GM12874 (cell line): ENCODE measurements around the gene PHKB.

Experiments
- TF ChIP-seq, protein P1 (sequence below): IDR thresholded peaks from 2 replicates; pipeline ENCODE4 v1.5.1; 2011; ENCODE audit warnings: low read depth, mild to moderate bottlenecking, control low read depth, low read length, moderate library complexity; ENCODE audit not compliant: insufficient read depth

Gene PHKB

DNA sequence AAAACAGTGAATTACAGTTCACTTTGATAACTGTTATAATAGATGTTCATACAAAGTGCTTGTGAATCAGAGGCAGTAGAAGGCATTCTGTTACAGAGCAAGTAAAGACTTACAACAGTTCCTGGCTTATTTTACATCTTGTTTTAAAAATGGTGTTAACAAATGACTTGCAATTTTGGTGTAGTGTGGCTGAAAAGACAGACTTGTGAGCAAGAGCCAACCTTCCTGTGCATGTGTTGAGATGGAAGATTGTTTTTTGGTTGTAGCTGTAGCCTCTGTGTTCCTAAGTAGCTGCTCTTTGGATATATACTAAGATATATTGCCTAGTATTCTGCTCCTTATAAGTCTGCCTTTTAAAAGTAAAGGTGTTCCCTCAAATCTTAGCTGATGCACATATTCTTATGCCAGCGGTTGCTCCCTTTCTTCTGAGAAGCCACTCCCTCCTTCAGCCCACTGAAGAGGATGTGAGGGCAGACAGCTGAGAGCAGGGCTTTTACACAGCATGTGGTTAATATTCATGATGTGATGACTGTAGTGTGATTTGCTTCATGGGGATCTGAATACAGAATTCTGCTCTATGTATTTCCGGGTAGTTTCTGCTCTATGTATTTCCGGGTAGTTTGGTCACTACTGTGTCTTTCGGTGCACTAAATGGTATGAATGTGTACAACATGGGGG, 182.3 kb downstream of the PHKB start:
- TF ChIP-seq, protein P1, sequence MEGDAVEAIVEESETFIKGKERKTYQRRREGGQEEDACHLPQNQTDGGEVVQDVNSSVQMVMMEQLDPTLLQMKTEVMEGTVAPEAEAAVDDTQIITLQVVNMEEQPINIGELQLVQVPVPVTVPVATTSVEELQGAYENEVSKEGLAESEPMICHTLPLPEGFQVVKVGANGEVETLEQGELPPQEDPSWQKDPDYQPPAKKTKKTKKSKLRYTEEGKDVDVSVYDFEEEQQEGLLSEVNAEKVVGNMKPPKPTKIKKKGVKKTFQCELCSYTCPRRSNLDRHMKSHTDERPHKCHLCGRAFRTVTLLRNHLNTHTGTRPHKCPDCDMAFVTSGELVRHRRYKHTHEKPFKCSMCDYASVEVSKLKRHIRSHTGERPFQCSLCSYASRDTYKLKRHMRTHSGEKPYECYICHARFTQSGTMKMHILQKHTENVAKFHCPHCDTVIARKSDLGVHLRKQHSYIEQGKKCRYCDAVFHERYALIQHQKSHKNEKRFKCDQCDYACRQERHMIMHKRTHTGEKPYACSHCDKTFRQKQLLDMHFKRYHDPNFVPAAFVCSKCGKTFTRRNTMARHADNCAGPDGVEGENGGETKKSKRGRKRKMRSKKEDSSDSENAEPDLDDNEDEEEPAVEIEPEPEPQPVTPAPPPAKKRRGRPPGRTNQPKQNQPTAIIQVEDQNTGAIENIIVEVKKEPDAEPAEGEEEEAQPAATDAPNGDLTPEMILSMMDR: no peak

DNA sequence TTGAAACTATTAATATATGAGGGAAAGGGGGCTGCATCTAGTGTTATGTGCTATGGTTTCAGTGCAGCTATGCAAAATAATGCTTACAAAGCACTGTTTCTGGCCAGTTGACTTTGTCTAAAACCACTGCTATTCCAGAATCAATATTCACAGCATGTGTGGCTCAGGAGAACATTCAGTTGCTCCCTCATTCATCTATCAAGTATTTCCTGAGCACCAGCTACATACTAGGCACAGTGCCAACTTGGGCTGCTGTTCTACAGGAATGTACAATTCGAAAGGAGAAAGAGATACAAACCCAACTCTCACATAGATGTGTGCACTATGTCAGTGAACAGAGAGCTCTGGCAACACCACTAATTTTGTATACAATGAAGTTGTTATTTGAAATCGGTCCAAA, 183.0 kb downstream of the PHKB start:
- TF ChIP-seq, protein P1: no peak

DNA sequence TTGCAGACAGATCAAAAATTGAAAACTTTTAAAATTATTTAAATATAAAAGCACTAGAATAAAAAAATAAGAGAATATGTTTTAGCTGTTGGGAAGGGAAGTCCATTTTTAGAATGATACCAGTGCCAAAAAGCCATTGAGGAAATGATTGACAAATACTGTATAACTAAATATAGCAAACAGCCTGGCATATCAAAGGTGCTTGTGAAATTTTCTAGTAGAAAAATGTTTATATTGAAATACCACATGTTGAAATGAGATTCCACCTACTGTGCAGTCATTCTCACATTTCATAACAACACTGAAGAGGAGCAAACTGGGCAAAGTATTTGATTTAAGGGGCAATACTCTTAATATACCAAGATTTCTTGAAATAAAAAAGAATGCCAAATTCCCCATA, 183.5 kb downstream of the PHKB start:
- TF ChIP-seq, protein P1: no peak

DNA sequence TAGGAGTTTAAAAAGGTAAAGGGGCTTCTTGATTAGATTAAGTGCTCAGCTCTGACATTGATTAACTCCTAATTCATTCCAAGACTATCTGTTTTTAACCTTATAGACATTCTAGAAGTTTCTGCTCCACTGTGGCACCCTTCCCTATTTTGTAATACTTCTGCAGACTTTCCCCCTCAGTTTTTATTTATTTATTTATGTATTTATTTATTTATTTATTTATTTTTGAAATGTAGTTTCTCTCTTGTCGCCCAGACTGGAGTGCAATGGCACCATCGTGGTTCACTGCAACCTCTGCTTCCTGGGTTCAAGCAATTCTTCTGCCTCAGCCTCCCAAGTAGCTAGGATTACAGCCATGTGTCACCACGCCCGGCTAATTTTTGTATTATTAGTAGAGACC, 185.8 kb downstream of the PHKB start:
- TF ChIP-seq, protein P1: no peak

DNA sequence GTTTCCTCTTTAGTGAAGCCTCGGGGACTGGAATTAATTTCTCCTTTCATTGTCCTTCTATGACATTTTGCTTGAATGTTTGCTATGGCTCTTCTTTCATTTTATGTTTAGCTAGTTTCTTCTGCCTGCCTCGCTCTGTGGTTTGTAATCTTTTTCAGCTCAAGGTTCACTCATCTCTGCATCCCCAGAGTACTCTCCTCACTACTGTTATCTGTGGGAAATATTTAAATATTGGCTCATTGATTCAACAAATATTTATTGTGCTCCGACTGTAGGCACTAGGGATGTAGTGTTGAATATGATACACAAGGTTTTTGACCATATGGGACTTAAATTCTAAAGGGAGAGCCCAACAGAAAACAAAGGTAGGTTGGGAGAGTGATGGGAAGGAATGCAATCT, 195.9 kb downstream of the PHKB start:
- TF ChIP-seq, protein P1: no peak

DNA sequence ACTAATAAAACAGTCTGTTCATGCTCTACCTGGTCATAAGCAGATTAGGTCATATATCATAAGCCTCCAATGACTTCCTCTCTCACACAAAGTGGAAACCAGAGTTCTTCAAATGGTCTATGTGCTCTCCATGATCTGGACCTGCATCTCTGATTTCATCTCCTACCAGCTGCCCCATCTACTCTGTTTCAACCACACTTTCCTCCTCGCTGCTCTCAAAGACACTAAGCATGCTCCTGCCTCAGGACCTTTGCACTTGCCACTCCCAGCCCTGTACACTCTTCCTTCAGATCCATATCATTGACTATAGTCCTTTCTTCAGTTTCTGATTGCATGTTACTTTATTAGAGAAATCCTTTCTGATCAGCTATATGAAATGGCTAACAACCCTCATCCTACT, 196.8 kb downstream of the PHKB start:
- TF ChIP-seq, protein P1: no peak

DNA sequence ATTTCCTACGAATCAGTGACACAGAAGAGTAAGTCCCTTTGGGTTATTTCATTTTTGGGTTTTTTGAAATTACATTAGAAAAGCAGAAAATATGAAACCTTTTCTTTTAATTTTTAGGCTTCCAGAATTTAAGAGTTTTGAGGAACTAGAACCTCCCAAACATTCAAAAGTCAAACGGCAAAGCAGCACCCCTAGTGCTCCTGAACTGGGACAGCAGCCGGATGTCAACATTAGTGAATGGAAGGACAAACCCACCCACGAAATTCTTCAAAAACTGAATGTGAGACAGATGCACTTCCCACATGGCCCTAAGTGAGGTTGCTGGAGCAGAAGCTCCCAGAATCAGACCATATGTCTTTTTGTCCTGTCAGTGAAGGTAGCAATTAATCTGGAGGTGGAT, 199.4 kb downstream of the PHKB start:
- TF ChIP-seq, protein P1: no peak
